ENCODE data around the gene RAB31. TPM values are rescaled to one million over a fixed set of nuclear protein-coding genes. Genes with fewer than 3 reads are reported as not detected.

RAB31 gene
- total RNA-seq, 2 donors from 2014 or later = 7.7 to 86.9 TPM

DNA sequence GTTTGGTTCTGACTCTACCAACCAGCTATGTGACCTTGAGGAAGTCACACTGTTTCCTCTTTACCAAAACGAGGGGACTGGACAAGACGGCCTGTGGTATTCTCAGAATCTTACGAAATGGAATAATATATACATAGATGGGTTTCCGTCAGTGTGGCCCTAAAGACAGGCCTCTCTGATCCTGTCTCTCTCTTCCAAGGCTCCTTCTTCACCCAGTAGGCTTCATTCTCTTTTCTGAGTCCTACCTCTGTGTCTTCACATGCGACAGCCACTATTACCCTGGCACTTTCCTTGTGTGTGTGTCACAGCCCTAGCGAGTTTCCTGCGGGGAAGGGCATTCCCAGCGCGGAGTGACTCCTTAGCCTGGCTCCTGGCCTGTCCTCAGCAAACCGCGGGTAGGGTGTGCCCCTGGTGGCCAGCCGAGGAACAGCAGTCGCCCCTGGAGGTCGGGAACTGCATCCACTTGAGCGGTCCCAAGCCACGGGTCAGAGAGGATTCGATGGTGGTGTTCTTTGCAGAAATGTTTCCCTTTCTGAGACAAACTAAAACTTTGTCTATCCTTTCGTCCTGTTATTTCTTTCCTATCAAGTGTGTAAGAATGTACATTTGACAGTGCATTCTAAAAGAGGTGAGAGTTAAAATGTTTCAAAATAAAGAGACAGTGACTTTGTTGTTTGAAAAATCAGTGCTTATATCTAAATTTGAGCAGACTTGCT lies 63.3 kb downstream of the RAB31 start:
- Histone ChIP-seq H3K4me1 (replicated peaks) (no peaks in the 10 kb centered on the region), H3K27ac (no peak overlapping the region), H3K36me3 (no peaks in the 10 kb centered on the region), H3K9me3 (no peaks in the 10 kb centered on the region), H3K4me3 (no peak overlapping the region), H3K27me3 (replicated peaks; ENCODE audit: insufficient read depth) (no peaks in the 10 kb centered on the region)
- TF ChIP-seq, protein P1, sequence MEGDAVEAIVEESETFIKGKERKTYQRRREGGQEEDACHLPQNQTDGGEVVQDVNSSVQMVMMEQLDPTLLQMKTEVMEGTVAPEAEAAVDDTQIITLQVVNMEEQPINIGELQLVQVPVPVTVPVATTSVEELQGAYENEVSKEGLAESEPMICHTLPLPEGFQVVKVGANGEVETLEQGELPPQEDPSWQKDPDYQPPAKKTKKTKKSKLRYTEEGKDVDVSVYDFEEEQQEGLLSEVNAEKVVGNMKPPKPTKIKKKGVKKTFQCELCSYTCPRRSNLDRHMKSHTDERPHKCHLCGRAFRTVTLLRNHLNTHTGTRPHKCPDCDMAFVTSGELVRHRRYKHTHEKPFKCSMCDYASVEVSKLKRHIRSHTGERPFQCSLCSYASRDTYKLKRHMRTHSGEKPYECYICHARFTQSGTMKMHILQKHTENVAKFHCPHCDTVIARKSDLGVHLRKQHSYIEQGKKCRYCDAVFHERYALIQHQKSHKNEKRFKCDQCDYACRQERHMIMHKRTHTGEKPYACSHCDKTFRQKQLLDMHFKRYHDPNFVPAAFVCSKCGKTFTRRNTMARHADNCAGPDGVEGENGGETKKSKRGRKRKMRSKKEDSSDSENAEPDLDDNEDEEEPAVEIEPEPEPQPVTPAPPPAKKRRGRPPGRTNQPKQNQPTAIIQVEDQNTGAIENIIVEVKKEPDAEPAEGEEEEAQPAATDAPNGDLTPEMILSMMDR (IDR thresholded peaks at IDR 0.05) = peak; percentile 65 to 84 (median 74)
- TF ChIP-seq POLR2A (IDR thresholded peaks at IDR 0.05) (no peak), POLR2AphosphoS5 (IDR thresholded peaks at IDR 0.05) (no peak)
- intact Hi-C loops (cut with DNase I) = loop anchor here (5.0 kb wide), 1 partner anchor 159 kb away; the partner anchor contains the start of gene PPP4R1
- 33% methylated on average over 18 of the region's 18 CpGs for WGBS
- peak; percentile 27 for DNase-seq (ENCODE audit: low spot score)

DNA sequence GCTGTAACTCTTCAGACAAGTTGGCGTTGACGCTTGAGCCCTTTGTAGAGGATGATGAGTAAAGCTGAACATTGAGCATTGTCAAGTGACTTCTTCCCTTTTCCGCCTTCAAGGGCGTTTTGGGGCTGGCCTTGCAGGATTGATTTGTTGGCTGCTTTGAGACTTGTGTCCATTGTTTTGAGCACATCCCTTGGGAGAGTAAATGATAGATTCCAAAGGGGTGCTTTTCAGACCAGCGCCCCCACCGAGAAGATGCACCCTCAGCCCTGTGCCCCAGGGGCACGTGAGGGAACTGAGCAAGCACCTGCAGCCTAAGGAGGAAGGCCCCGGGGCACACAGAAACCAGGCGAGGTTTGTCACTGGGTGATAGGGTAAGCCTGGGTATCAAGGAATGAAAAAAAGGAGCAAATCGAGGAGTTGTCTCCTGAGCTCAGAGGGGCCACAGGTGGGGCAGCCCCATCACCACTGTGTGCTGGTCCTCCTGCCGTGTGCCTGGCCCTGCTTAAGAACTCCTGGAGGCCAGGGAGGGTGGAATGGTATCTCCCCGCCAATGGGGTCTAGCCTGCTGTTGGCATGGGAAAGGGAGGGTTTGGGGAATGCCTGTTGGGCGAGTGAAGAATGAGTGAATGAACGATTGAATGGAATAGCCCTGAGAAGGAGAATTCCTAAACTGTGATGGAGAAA lies 64.0 kb downstream of the RAB31 start:
- 85% methylated on average over 14 of the region's 14 CpGs for WGBS
- DNase-seq (ENCODE audit: low spot score) = no peak
- Histone ChIP-seq H3K4me1 (replicated peaks) (no peaks in the 10 kb centered on the region), H3K9me3 (no peaks in the 10 kb centered on the region), H3K27me3 (replicated peaks; ENCODE audit: insufficient read depth) (no peaks in the 10 kb centered on the region), H3K36me3 (no peaks in the 10 kb centered on the region), H3K4me3 (no peak overlapping the region), H3K27ac (no peak overlapping the region)
- intact Hi-C loops (cut with DNase I) = loop anchor here (5.0 kb wide), 1 partner anchor 160 kb away; the partner anchor contains the start of gene PPP4R1
- TF ChIP-seq, protein P1 (IDR thresholded peaks at IDR 0.05) = no peak
- TF ChIP-seq POLR2A (IDR thresholded peaks at IDR 0.05) = no peak
- no peak for TF ChIP-seq POLR2AphosphoS5 (IDR thresholded peaks at IDR 0.05)

DNA sequence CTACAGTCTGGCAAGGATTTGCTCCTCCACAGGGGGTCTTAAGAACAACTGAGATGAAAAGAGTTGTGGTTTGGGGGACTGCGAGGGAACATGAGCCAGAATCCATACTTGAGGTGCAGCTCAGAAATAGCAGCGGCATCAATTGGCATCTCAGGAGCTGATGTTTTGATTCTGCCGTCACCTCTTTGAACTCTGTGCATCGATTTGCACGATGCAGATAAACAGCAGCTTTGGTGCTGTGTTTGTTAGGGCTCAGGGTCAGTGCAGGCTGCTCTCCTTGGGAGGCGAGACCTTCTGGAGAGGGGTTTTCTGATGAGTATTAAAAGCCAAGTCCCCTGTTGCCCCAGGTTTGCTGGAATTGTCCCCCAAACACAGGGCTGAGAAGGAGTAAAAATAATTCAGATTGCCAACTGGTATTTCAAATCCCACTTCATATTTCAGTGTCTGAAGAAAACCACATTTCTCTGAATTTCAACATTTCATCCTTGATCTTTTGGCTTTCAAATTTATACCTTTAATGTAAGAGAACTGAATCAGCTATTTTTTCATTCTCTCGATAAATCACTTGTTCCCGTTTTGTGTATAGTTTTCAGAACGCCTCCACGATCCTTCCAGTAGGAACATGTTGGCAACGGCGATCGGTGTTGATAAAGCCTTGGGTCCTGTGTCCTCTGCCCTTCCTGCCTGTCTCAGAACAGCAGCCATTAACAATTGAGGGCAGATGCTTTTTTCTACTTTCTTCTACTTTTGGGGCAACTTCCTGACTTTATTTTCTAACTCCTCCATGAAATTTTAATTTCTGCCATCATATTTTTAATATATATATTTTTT lies 65.0 kb downstream of the RAB31 start:
- H3K9me3 ChIP-seq = no peaks in the 10 kb centered on the region
- intact Hi-C loops (cut with DNase I) = loop anchor here (5.0 kb wide), 1 partner anchor 161 kb away; the partner anchor contains the start of gene PPP4R1
- no peak overlapping the region for H3K4me3 ChIP-seq
- H3K27ac ChIP-seq = no peak overlapping the region
- no peaks in the 10 kb centered on the region for H3K27me3 ChIP-seq (replicated peaks; ENCODE audit: insufficient read depth)
- H3K4me1 ChIP-seq (replicated peaks) = no peaks in the 10 kb centered on the region
- no peaks in the 10 kb centered on the region for H3K36me3 ChIP-seq
- TF ChIP-seq POLR2A (IDR thresholded peaks at IDR 0.05) (no peak), POLR2AphosphoS5 (IDR thresholded peaks at IDR 0.05) (no peak)
- TF ChIP-seq, protein P1 (IDR thresholded peaks at IDR 0.05) = no peak
- 94% methylated on average over 13 of the region's 13 CpGs for WGBS
- no peak for DNase-seq (ENCODE audit: low spot score)

DNA sequence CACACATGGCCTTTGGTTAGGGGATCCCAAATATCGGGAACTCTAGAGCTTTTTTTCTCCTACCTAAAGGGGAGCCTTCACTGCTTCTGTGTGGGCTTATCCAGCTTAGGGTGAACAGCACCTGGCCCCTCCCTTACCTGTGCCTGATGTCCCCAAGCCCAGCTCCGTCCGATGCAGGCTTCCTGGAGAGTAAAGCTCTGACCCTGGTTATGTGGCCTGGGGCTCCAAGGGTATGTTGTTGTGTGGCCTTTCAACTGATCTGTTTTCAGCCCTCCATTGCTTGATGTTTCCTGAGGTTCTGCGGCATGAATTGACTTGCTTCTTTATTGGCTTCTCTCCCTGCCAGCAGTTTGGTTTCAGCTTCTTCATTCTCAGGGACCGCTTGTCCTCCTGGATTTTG lies 66.0 kb downstream of the RAB31 start:
- Histone ChIP-seq H3K9me3 (no peaks in the 10 kb centered on the region), H3K27ac (no peak overlapping the region), H3K4me1 (replicated peaks) (no peaks in the 10 kb centered on the region), H3K4me3 (no peak overlapping the region), H3K36me3 (no peaks in the 10 kb centered on the region), H3K27me3 (replicated peaks; ENCODE audit: insufficient read depth) (no peaks in the 10 kb centered on the region)
- intact Hi-C loops (cut with DNase I) = loop anchor here (5.0 kb wide), 1 partner anchor 162 kb away; the partner anchor contains the start of gene PPP4R1
- TF ChIP-seq, protein P1 (IDR thresholded peaks at IDR 0.05) = no peak
- TF ChIP-seq POLR2A (IDR thresholded peaks at IDR 0.05) (no peak), POLR2AphosphoS5 (IDR thresholded peaks at IDR 0.05) (no peak)
- WGBS = 42% methylated on average over 5 of the region's 5 CpGs
- DNase-seq (ENCODE audit: low spot score) = no peak
